Endodermal cell (in vitro differentiated cells): ENCODE results near the gene BRCA1. TPM values are rescaled to one million over a fixed set of nuclear protein-coding genes. Genes with fewer than 3 reads are reported as not detected.
"Not testable (repeated sequence)": the region's sequence is repeated elsewhere in the genome, so short reads cannot be mapped to it uniquely, and the experiment has no call there.

ENCODE experiments used
- DNase-seq: peaks from one replicate; pipeline ENCODE4 v3.0.0-alpha.2; 2017
- H3K27ac ChIP-seq: 2 replicates; pipeline ENCODE4 v1.5.1; 2013; ENCODE audit warnings: mild to moderate bottlenecking, low read depth, low read length, moderate library complexity
- H3K27me3 ChIP-seq: 2 replicates; pipeline ENCODE4 v1.6.1; 2013; ENCODE audit warnings: mild to moderate bottlenecking, low read length, moderate library complexity; ENCODE audit not compliant: insufficient read depth, control insufficient read depth, poor library complexity, severe bottlenecking
- H3K36me3 ChIP-seq: 2 replicates; pipeline ENCODE4 v1.7.0; 2013; ENCODE audit warnings: mild to moderate bottlenecking, low read length, moderate library complexity; ENCODE audit not compliant: control insufficient read depth, insufficient read depth
- H3K4me1 ChIP-seq: one replicate; pipeline ENCODE4 v1.7.0; 2013; ENCODE audit warnings: low read length; ENCODE audit not compliant: control insufficient read depth, insufficient read depth
- H3K4me3 ChIP-seq: 2 replicates; pipeline ENCODE4 v1.5.1; 2013; ENCODE audit warnings: mild to moderate bottlenecking, low read length, moderate library complexity
- H3K9ac ChIP-seq: 2 replicates; pipeline ENCODE4 v1.6.1; 2013; ENCODE audit warnings: mild to moderate bottlenecking, low read length, moderate library complexity; ENCODE audit not compliant: poor library complexity, severe bottlenecking; ENCODE audit errors: extremely low read depth
- H3K9me3 ChIP-seq: 2 replicates; pipeline ENCODE4 v1.6.1; 2013; ENCODE audit warnings: mild to moderate bottlenecking, low read length, moderate library complexity; ENCODE audit not compliant: control insufficient read depth
- H3K27ac Mint-ChIP-seq: 2 replicates; pipeline ENCODE4 v1.8.0; 2020; ENCODE audit warnings: mixed read lengths
- H3K27me3 Mint-ChIP-seq: 2 replicates; pipeline ENCODE4 v1.8.0; 2021; ENCODE audit warnings: mild to moderate bottlenecking, mixed read lengths; ENCODE audit not compliant: insufficient read depth
- H3K36me3 Mint-ChIP-seq: 2 replicates; pipeline ENCODE4 v1.8.0; 2020; ENCODE audit warnings: low read depth, mixed read lengths
- H3K4me1 Mint-ChIP-seq: 2 replicates; pipeline ENCODE4 v1.8.0; 2020; ENCODE audit warnings: mixed read lengths
- H3K4me3 Mint-ChIP-seq: 2 replicates; pipeline ENCODE4 v1.8.0; 2020; ENCODE audit warnings: mild to moderate bottlenecking, moderate library complexity, mixed read lengths
- H3K9me3 Mint-ChIP-seq: 2 replicates; pipeline ENCODE4 v1.8.0; 2020; ENCODE audit warnings: mild to moderate bottlenecking, mixed read lengths
- CTCF ChIP-seq: fragments of 200-600 bp; sonication (generic); conservative IDR thresholded peaks from 2 replicates; pipeline ENCODE4 v1.5.0; 2021; ENCODE audit warnings: antibody characterized with exemption, mild to moderate bottlenecking
- WGBS, 2 experiments: methylation state at CpG; one replicate each; pipeline versions ENCODE4 v1.1.5 to v1.1.7; 2013; ENCODE audit warnings: missing lambda C conversion rate in 2 of 2, mixed read lengths in 1 of 2; ENCODE audit not compliant: insufficient coverage in 1 of 2, insufficient read length in 1 of 2; 5-methylcytosine and 5-hydroxymethylcytosine counted together
- total RNA-seq, 2 donors: library from RNA; stranded (reverse); fragmentation: NEBNext Ultra II Directional in 1 of 2; extraction: Animal tissue kit (Norgen Biotek cat#: 25700) in 1 of 2; gene quantifications; 2 replicates in 1 of 2; 3 replicates in 1 of 2; pipeline ENCODE4 v1.2.1, GENCODE V29; 2021

The BRCA1 gene
- total RNA-seq, 2 donors from 2014 or later = 45.4 to 59.0 TPM

GRCh38 chr17:43104665-43105064 lies 20.5 kb downstream of the BRCA1 start:
- H3K4me3 Mint-ChIP-seq = no peak overlapping the region
- H3K27ac ChIP-seq = no peak overlapping the region
- no peaks in the 10 kb centered on the region for H3K9me3 ChIP-seq
- TF ChIP-seq CTCF = no peak
- DNase-seq = no peak
- H3K4me1 ChIP-seq = no peaks in the 10 kb centered on the region
- peaks cover 45% of the 10 kb centered on the region for H3K36me3 ChIP-seq
- H3K9me3 Mint-ChIP-seq = no peaks in the 10 kb centered on the region
- H3K27ac Mint-ChIP-seq = no peak overlapping the region
- peaks cover 42% of the 10 kb centered on the region for H3K36me3 Mint-ChIP-seq
- no peaks in the 10 kb centered on the region for H3K4me1 Mint-ChIP-seq
- H3K27me3 Mint-ChIP-seq = no peaks in the 10 kb centered on the region
- WGBS, 2 experiments = 94 to 96% methylated on average over 2 of the region's 3 CpGs
- H3K27me3 ChIP-seq = no peaks in the 10 kb centered on the region
- H3K4me3 ChIP-seq = no peak overlapping the region
- H3K9ac ChIP-seq = no peak overlapping the region

- not testable (repeated sequence) for H3K9me3 ChIP-seq, H3K4me1 ChIP-seq, H3K4me3 Mint-ChIP-seq, H3K4me1 Mint-ChIP-seq, H3K4me3 ChIP-seq, H3K9me3 Mint-ChIP-seq, H3K27ac Mint-ChIP-seq, DNase-seq, H3K9ac ChIP-seq, H3K27ac ChIP-seq, H3K27me3 Mint-ChIP-seq, H3K27me3 ChIP-seq
- WGBS, 2 experiments = 67 to 96% methylated on average over 1 to 4 of the region's 5 CpGs
- peaks cover 39% of the 10 kb centered on the region for H3K36me3 Mint-ChIP-seq
- peaks cover 66% of the 10 kb centered on the region for H3K36me3 ChIP-seq
Observed at GRCh38 chr17:43095364-43095763, 29.8 kb downstream of the BRCA1 start.

DNA sequence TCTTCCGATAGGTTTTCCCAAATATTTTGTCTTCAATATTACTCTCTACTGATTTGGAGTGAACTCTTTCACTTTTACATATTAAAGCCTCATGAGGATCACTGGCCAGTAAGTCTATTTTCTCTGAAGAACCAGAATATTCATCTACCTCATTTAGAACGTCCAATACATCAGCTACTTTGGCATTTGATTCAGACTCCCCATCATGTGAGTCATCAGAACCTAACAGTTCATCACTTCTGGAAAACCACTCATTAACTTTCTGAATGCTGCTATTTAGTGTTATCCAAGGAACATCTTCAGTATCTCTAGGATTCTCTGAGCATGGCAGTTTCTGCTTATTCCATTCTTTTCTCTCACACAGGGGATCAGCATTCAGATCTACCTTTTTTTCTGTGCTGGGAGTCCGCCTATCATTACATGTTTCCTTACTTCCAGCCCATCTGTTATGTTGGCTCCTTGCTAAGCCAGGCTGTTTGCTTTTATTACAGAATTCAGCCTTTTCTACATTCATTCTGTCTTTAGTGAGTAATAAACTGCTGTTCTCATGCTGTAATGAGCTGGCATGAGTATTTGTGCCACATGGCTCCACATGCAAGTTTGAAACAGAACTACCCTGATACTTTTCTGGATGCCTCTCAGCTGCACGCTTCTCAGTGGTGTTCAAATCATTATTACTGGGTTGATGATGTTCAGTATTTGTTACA lies 30.9 kb downstream of the BRCA1 start:
- H3K36me3 ChIP-seq = peaks cover 66% of the 10 kb centered on the region
- no peaks in the 10 kb centered on the region for H3K27me3 Mint-ChIP-seq
- no peak for DNase-seq
- H3K4me3 ChIP-seq = no peak overlapping the region
- no peaks in the 10 kb centered on the region for H3K4me1 ChIP-seq
- no peak for TF ChIP-seq CTCF
- no peak overlapping the region for H3K27ac ChIP-seq
- no peaks in the 10 kb centered on the region for H3K4me1 Mint-ChIP-seq
- H3K9ac ChIP-seq = no peak overlapping the region
- no peak overlapping the region for H3K4me3 Mint-ChIP-seq
- H3K9me3 ChIP-seq = no peaks in the 10 kb centered on the region
- 89 to 95% methylated on average over 2 to 4 of the region's 4 CpGs for WGBS, 2 experiments
- H3K9me3 Mint-ChIP-seq = no peaks in the 10 kb centered on the region
- H3K36me3 Mint-ChIP-seq = peaks cover 35% of the 10 kb centered on the region
- H3K27me3 ChIP-seq = no peaks in the 10 kb centered on the region
- no peak overlapping the region for H3K27ac Mint-ChIP-seq

DNA sequence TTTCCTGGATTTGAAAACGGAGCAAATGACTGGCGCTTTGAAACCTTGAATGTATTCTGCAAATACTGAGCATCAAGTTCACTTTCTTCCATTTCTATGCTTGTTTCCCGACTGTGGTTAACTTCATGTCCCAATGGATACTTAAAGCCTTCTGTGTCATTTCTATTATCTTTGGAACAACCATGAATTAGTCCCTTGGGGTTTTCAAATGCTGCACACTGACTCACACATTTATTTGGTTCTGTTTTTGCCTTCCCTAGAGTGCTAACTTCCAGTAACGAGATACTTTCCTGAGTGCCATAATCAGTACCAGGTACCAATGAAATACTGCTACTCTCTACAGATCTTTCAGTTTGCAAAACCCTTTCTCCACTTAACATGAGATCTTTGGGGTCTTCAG lies 32.3 kb downstream of the BRCA1 start:
- Mint-ChIP-seq H3K4me1 (no peaks in the 10 kb centered on the region), H3K9me3 (no peaks in the 10 kb centered on the region), H3K27me3 (no peaks in the 10 kb centered on the region), H3K36me3 (peaks cover 37% of the 10 kb centered on the region), H3K4me3 (no peak overlapping the region), H3K27ac (no peak overlapping the region)
- TF ChIP-seq CTCF = no peak
- H3K4me3 ChIP-seq = no peak overlapping the region
- no peak for DNase-seq
- H3K36me3 ChIP-seq = peaks cover 73% of the 10 kb centered on the region
- no peak overlapping the region for H3K9ac ChIP-seq
- H3K4me1 ChIP-seq = no peaks in the 10 kb centered on the region
- WGBS, 2 experiments = 81 to 86% methylated on average over 4 of the region's 4 CpGs
- H3K9me3 ChIP-seq = no peaks in the 10 kb centered on the region
- no peak overlapping the region for H3K27ac ChIP-seq
- no peaks in the 10 kb centered on the region for H3K27me3 ChIP-seq
